ENCODE results near the gene PBX1. TPM values are rescaled to one million over a fixed set of nuclear protein-coding genes. Genes with fewer than 3 reads are reported as not detected.

PBX1 gene
- total and polyA plus RNA-seq, 7 donors = 6.7 to 168 (median 118) TPM

- peak overlapping the region in 2 of 4 donors; percentile 7 to 88 for H3K27ac ChIP-seq
- intact Hi-C loops (cut with DNase I) = no loop called here
Measured at GRCh38 chr1:164756741-164757140, 197.8 kb downstream of the PBX1 start.

GRCh38 chr1:164757625-164758024, 198.6 kb downstream of the PBX1 start:
- TF ChIP-seq POLR2AphosphoS5 (IDR thresholded peaks at IDR 0.05) (no peak), EP300 (IDR thresholded peaks at IDR 0.05) (no peak), CTCF (IDR thresholded peaks at IDR 0.05) (no peak), POLR2A (IDR thresholded peaks at IDR 0.05) (no peak)
- H3K4me3 ChIP-seq = no peak overlapping the region
- intact Hi-C loops (cut with DNase I) = no loop called here
- H3K9me3 ChIP-seq = no peaks in the 10 kb centered on the region
- H3K36me3 ChIP-seq = no peaks in the 10 kb centered on the region
- 89 to 90% methylated on average over 1 of the region's 1 CpG for WGBS, 2 donors
- peak overlapping the region in 3 of 4 donors; percentile 16 to 88 (median 58) for H3K27ac ChIP-seq
- H3K4me1 ChIP-seq = peaks cover 0 to 68% (median 62%) of the 10 kb centered on the region in 4 donors
- DNase-seq = no peak
- no peaks in the 10 kb centered on the region for H3K27me3 ChIP-seq

More at GRCh38 chr1:164756741-164757140, 197.8 kb downstream of the PBX1 start:
- H3K9me3 ChIP-seq = no peaks in the 10 kb centered on the region
- DNase-seq = no peak
- H3K27me3 ChIP-seq = no peaks in the 10 kb centered on the region
- H3K4me3 ChIP-seq = no peak overlapping the region
- WGBS, 2 donors = 93 to 97% methylated on average over 1 of the region's 1 CpG
- no peak for TF ChIP-seq EP300 (IDR thresholded peaks at IDR 0.05)
- TF ChIP-seq POLR2A (IDR thresholded peaks at IDR 0.05) = no peak
- no peak for TF ChIP-seq POLR2AphosphoS5 (IDR thresholded peaks at IDR 0.05)
- TF ChIP-seq CTCF (IDR thresholded peaks at IDR 0.05) = no peak
- H3K36me3 ChIP-seq = no peaks in the 10 kb centered on the region
- H3K4me1 ChIP-seq = peaks cover 0 to 77% (median 70%) of the 10 kb centered on the region in 4 donors

- Histone ChIP-seq H3K27me3 (no peaks in the 10 kb centered on the region), H3K9me3 (no peaks in the 10 kb centered on the region), H3K4me1 (peaks cover 0 to 59% (median 55%) of the 10 kb centered on the region in 4 donors), H3K27ac (peak overlapping the region; percentile 49 to 68 (median 62)), H3K36me3 (no peaks in the 10 kb centered on the region), H3K4me3 (no peak overlapping the region)
- DNase-seq = no peak
- 90 to 95% methylated on average over 6 of the region's 6 CpGs for WGBS, 2 donors
- no peak for TF ChIP-seq EP300 (IDR thresholded peaks at IDR 0.05)
- TF ChIP-seq POLR2A (IDR thresholded peaks at IDR 0.05) = no peak
- TF ChIP-seq CTCF (IDR thresholded peaks at IDR 0.05) = no peak
- no peak for TF ChIP-seq POLR2AphosphoS5 (IDR thresholded peaks at IDR 0.05)
- intact Hi-C loops (cut with DNase I) = no loop called here
Measured at GRCh38 chr1:164759144-164759920, 200.3 kb downstream of the PBX1 start.

GRCh38 chr1:164759979-164760469, 201.0 kb downstream of the PBX1 start:
- Histone ChIP-seq H3K36me3 (no peaks in the 10 kb centered on the region), H3K4me1 (peaks cover 0 to 59% (median 55%) of the 10 kb centered on the region in 4 donors), H3K27ac (peak overlapping the region; percentile 49 to 68 (median 62)), H3K4me3 (no peak overlapping the region), H3K27me3 (no peaks in the 10 kb centered on the region), H3K9me3 (no peaks in the 10 kb centered on the region)
- no peak for DNase-seq
- intact Hi-C loops (cut with DNase I) = no loop called here
- 31 to 67% methylated on average over 7 of the region's 7 CpGs for WGBS, 2 donors
- no peak for TF ChIP-seq CTCF (IDR thresholded peaks at IDR 0.05)
- peak in 1 of 4 donors; percentile 4 for TF ChIP-seq POLR2AphosphoS5 (IDR thresholded peaks at IDR 0.05)
- TF ChIP-seq POLR2A (IDR thresholded peaks at IDR 0.05) = no peak
- no peak for TF ChIP-seq EP300 (IDR thresholded peaks at IDR 0.05)

Measured in sigmoid colon (tissue), 7 donors.